ENCODE measurements around the gene CLK1.

The CLK1 gene

DNA sequence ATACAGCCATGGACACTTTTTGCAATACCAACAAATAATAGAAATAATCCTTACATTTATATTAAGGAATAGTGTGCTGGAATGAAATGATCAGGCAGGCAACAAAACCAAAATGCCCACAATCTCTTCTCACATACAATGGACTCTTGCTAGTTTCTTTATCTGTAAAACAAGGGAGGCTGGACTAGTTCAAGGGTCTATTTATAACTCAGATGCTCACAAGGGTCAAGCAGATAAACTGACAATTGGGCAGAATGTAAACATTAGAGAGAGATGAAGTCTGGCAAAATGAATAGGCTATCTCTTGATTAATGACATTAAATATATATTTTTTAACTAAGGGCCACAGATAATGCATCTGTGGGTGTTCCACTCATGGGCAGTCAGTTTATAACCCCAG, 13.0 kb upstream of the CLK1 start:
- Histone ChIP-seq H3K79me2 (ENCODE audit: control insufficient read depth, insufficient read depth, low read length, unreplicated experiment) (no peaks in the 10 kb centered on the region), H3K36me3 (ENCODE audit: insufficient read depth, low read length) (peaks cover 31% of the 10 kb centered on the region), H3K27me3 (ENCODE audit: insufficient read depth, low read length) (no peaks in the 10 kb centered on the region), H2AFZ (ENCODE audit: low read length, unreplicated experiment) (no peak overlapping the region), H3K27ac (ENCODE audit: low read depth, low read length) (no peak overlapping the region), H3K4me1 (ENCODE audit: control insufficient read depth, insufficient read depth, low read length, unreplicated experiment) (no peaks in the 10 kb centered on the region), H3K4me3 (ENCODE audit: low read depth, low read length) (no peak overlapping the region)

DNA sequence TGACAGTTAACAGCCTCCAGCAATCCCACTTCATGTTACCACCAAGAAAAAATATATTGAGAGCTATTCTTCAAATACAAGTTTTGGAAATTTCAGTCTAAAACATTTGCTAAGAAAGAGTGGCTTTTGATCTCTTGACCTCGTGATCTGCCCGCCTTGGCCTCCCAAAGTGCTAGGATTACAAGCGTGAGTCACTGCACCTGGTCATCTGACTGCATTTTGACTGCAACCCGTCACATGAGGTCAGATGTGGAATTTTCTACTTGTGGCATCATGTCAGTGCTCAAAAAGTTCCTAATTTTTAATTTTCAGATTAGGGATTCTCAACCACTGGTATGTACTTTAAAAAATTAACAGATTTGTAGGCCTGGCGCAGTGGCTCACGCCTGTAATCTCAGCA, 9.1 kb upstream of the CLK1 start:
- Histone ChIP-seq H3K4me1 (ENCODE audit: control insufficient read depth, insufficient read depth, low read length, unreplicated experiment) (no peaks in the 10 kb centered on the region), H2AFZ (ENCODE audit: low read length, unreplicated experiment) (no peak overlapping the region), H3K27me3 (ENCODE audit: insufficient read depth, low read length) (no peaks in the 10 kb centered on the region), H3K4me3 (ENCODE audit: low read depth, low read length) (no peak overlapping the region), H3K36me3 (ENCODE audit: insufficient read depth, low read length) (peaks cover 25% of the 10 kb centered on the region), H3K79me2 (ENCODE audit: control insufficient read depth, insufficient read depth, low read length, unreplicated experiment) (no peaks in the 10 kb centered on the region), H3K27ac (ENCODE audit: low read depth, low read length) (no peak overlapping the region)

DNA sequence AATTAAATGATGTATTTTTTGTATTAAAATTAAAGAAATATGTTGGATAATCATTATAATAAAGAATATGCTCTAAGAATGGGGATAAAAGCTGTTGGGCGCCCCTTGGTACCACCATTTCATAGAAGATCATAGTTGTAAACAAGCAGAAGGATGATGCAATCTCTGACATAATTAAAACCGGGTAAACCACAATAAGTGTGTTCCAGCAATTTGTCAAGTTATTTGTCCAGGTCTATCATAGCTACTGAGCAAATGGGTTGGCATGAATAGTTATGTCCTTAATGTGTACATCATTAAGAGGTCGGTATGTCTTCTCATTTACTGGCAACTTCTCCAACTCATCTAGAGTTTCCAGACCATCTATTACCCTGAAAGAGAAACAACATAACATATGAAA, 6.7 kb upstream of the CLK1 start:
- H3K4me3 ChIP-seq (ENCODE audit: low read depth, low read length), result no peak overlapping the region
- peaks cover 8% of the 10 kb centered on the region for H3K4me1 ChIP-seq (ENCODE audit: control insufficient read depth, insufficient read depth, low read length, unreplicated experiment)
- H3K27me3 ChIP-seq (ENCODE audit: insufficient read depth, low read length), result no peaks in the 10 kb centered on the region

DNA sequence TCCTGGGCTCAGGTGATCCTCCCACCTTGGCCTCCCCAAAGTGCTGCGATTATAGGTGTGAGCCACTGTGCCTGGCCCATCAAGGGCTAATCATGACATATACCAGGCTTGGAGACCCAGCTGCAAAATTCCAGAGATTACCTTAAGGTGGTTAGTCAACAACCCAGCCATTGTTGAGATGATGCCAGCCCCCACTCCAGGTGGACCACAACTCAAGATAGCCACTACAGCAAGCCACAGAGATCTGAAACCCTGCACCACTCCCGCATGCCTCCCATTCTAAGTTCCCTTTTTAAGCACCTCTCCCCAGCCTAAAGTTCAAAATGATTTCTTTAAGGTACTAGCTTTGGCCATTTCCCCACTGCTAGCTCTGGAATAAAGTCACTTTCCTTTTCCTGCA, 4.6 kb upstream of the CLK1 start:
- Histone ChIP-seq H3K27ac (ENCODE audit: low read depth, low read length) (no peak overlapping the region), H2AFZ (ENCODE audit: low read length, unreplicated experiment) (no peak overlapping the region), H3K36me3 (ENCODE audit: insufficient read depth, low read length) (peaks cover 10% of the 10 kb centered on the region), H3K4me3 (ENCODE audit: low read depth, low read length) (no peak overlapping the region), H3K4me1 (ENCODE audit: control insufficient read depth, insufficient read depth, low read length, unreplicated experiment) (peaks cover 13% of the 10 kb centered on the region), H3K27me3 (ENCODE audit: insufficient read depth, low read length) (no peaks in the 10 kb centered on the region), H3K79me2 (ENCODE audit: control insufficient read depth, insufficient read depth, low read length, unreplicated experiment) (peaks cover 6% of the 10 kb centered on the region)

More for the DNA sequence above, 6.7 kb upstream of the CLK1 start:
- no peak overlapping the region for H3K27ac ChIP-seq (ENCODE audit: low read depth, low read length)
- no peaks in the 10 kb centered on the region for H3K79me2 ChIP-seq (ENCODE audit: control insufficient read depth, insufficient read depth, low read length, unreplicated experiment)
- H2AFZ ChIP-seq (ENCODE audit: low read length, unreplicated experiment), result no peak overlapping the region
- peaks cover 21% of the 10 kb centered on the region for H3K36me3 ChIP-seq (ENCODE audit: insufficient read depth, low read length)

DNA sequence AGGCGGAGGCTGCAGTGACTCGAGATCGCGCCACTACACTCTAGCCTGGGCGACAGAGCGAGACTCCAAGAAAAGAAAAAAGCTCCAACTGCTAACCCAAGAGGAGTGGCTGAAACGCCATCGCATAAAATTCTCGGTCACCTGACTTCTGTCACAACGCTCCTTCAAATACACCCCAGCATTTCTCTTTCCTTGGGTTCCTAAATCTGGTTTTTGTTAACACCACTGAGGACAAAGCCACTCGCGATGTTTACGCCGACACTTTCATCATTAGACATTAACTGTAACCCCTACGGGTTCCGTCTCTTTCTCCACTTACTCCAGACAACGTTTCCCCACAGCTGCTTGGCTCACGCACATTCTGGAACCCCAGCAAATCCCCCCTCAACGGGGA, 679 bp downstream of the CLK1 start:
- Histone ChIP-seq H3K27ac (ENCODE audit: low read depth, low read length) (peak overlapping the region; percentile 94), H3K27me3 (ENCODE audit: insufficient read depth, low read length) (no peaks in the 10 kb centered on the region), H3K4me1 (ENCODE audit: control insufficient read depth, insufficient read depth, low read length, unreplicated experiment) (peaks cover 42% of the 10 kb centered on the region), H2AFZ (ENCODE audit: low read length, unreplicated experiment) (peak overlapping the region; percentile 49), H3K4me3 (ENCODE audit: low read depth, low read length) (peak overlapping the region; percentile 91), H3K36me3 (ENCODE audit: insufficient read depth, low read length) (peaks cover 36% of the 10 kb centered on the region), H3K79me2 (ENCODE audit: control insufficient read depth, insufficient read depth, low read length, unreplicated experiment) (peaks cover 58% of the 10 kb centered on the region)

DNA sequence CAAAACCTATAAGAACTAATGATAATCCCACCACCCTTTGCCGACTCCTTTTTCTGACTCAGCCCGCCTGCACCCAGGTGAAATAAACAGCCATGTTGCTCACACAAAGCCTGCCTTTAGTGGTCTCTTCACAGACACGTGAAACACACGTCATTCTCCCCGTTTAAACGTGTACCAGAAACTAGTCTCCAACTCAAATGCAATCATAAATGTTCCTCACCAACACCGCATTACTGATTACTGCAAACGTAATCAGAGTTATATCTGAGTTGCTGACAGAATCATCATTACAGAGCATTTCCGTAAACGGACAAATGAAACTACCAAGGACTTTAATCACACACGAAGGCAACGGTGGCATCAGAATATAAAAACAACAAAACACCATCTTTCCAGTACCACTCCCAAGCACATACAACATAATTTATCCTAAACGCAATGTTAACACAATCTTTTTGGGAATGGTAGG, 1.9 kb downstream of the CLK1 start:
- H3K4me1 ChIP-seq (ENCODE audit: control insufficient read depth, insufficient read depth, low read length, unreplicated experiment), result peaks cover 42% of the 10 kb centered on the region
- H3K27ac ChIP-seq (ENCODE audit: low read depth, low read length), result peak overlapping the region; percentile 94
- peaks cover 70% of the 10 kb centered on the region for H3K79me2 ChIP-seq (ENCODE audit: control insufficient read depth, insufficient read depth, low read length, unreplicated experiment)
- peak overlapping the region; percentile 91 for H3K4me3 ChIP-seq (ENCODE audit: low read depth, low read length)
- H3K27me3 ChIP-seq (ENCODE audit: insufficient read depth, low read length), result no peaks in the 10 kb centered on the region
- H2AFZ ChIP-seq (ENCODE audit: low read length, unreplicated experiment), result no peak overlapping the region
- H3K36me3 ChIP-seq (ENCODE audit: insufficient read depth, low read length), result peaks cover 48% of the 10 kb centered on the region

DNA sequence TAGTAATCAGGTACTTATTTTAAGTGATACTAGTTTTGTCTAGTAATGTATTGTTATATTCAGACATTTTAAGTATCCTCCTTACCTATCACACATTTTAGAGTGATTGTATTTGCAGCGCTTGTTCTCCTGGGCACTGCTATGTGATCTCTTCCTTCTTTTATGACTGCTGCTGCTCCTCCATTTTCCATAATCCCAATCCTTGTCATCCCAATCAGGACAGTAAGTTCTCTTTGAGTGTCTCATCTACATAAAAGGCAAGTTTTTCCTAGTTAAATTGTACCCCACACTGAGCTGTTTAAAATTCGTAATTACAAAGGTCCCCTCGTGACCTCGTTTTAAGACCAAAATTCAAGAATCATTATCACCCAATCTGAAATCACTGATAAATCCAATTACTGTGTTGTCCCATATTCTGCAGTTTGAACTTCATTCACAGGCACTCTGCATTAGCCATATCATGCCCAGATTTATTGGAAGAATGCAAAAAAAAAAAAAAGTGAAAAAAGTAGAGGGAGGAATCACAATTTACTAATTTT, 2.8 kb downstream of the CLK1 start:
- Histone ChIP-seq H3K4me1 (ENCODE audit: control insufficient read depth, insufficient read depth, low read length, unreplicated experiment) (peaks cover 35% of the 10 kb centered on the region), H3K79me2 (ENCODE audit: control insufficient read depth, insufficient read depth, low read length, unreplicated experiment) (peaks cover 79% of the 10 kb centered on the region), H3K4me3 (ENCODE audit: low read depth, low read length) (peak overlapping the region; percentile 91), H2AFZ (ENCODE audit: low read length, unreplicated experiment) (no peak overlapping the region), H3K27me3 (ENCODE audit: insufficient read depth, low read length) (no peaks in the 10 kb centered on the region), H3K36me3 (ENCODE audit: insufficient read depth, low read length) (peaks cover 57% of the 10 kb centered on the region), H3K27ac (ENCODE audit: low read depth, low read length) (peak overlapping the region; percentile 55)

DNA sequence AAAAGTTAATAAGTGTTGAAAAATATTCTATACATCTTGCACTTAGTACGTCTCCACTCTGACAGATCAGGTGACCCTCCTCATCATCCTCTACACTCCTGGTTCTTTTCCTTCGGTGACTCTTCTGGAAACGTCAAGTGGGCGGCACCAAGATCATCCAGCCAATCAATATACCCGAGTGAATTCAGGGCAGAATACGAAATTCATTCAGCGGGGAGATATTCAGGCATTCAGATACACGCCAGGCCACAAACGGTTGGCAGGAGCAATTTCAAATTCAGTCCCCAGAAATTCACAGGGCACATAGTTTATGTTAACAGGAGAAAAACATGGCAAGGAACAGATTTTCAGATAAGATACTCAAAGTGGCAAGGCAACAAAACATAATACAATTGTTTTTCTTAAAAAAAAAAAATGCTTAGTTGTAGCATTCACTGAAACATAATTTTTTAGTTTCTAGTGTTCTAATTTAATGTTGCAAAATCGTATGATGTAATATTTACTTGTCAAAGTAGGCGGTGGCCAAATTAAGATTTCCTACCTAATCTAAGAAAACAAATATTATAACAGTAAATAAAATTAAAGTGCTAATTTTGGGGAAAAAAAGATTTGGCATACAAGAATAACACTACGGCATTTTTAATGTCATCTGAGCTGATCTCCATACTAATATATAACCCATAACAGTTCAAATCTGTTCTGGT, 4.2 kb downstream of the CLK1 start:
- H3K36me3 ChIP-seq (ENCODE audit: insufficient read depth, low read length), result peaks cover 64% of the 10 kb centered on the region
- H3K4me1 ChIP-seq (ENCODE audit: control insufficient read depth, insufficient read depth, low read length, unreplicated experiment), result peaks cover 34% of the 10 kb centered on the region
- H2AFZ ChIP-seq (ENCODE audit: low read length, unreplicated experiment), result no peak overlapping the region
- peak overlapping the region; percentile 91 for H3K4me3 ChIP-seq (ENCODE audit: low read depth, low read length)
- H3K27ac ChIP-seq (ENCODE audit: low read depth, low read length), result peak overlapping the region; percentile 55
- peaks cover 85% of the 10 kb centered on the region for H3K79me2 ChIP-seq (ENCODE audit: control insufficient read depth, insufficient read depth, low read length, unreplicated experiment)
- H3K27me3 ChIP-seq (ENCODE audit: insufficient read depth, low read length), result no peaks in the 10 kb centered on the region

DNA sequence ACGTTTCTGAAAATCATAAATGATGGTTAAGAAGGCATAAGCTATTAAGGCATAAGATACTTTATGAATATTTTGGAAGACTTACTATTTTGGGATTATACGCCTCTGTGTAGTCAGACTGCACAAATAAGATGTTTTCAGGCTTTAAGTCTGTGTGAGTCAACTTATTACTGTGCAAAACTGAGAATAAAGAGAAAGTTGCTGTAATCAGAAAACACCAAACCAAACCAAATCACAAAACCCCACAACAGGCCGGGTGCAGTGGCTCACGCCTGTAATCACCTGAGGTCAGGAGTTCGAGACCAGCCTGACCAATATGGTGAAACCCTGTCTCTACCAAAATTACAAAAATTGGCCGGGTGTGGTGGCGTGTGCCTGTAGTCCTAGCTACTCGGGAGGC, 7.7 kb downstream of the CLK1 start:
- no peaks in the 10 kb centered on the region for H3K27me3 ChIP-seq (ENCODE audit: insufficient read depth, low read length)
- H3K27ac ChIP-seq (ENCODE audit: low read depth, low read length), result no peak overlapping the region
- H3K79me2 ChIP-seq (ENCODE audit: control insufficient read depth, insufficient read depth, low read length, unreplicated experiment), result peaks cover 57% of the 10 kb centered on the region
- no peak overlapping the region for H2AFZ ChIP-seq (ENCODE audit: low read length, unreplicated experiment)
- peaks cover 84% of the 10 kb centered on the region for H3K36me3 ChIP-seq (ENCODE audit: insufficient read depth, low read length)
- peaks cover 28% of the 10 kb centered on the region for H3K4me1 ChIP-seq (ENCODE audit: control insufficient read depth, insufficient read depth, low read length, unreplicated experiment)
- H3K4me3 ChIP-seq (ENCODE audit: low read depth, low read length), result no peak overlapping the region

DNA sequence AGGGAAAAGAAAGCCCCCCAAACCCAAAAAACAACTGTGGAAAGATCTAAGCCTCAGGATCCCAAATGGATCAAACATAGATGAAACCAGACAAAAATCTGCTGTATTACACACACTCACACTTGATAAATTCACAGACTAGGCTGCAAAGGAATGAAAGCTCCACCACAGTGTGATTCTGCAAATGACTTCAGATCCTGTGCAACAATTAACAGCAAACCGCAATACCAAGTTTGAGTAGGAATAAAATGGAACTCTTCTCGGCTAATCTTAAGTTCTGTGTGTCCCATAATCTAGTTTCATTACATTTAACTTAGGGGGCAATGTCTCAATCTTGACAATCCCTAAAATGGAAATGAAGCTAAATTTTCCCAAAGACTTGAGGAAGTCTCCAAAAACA, 11.9 kb downstream of the CLK1 start:
- Histone ChIP-seq H3K36me3 (ENCODE audit: insufficient read depth, low read length) (peaks cover 52% of the 10 kb centered on the region), H3K4me1 (ENCODE audit: control insufficient read depth, insufficient read depth, low read length, unreplicated experiment) (no peaks in the 10 kb centered on the region), H2AFZ (ENCODE audit: low read length, unreplicated experiment) (no peak overlapping the region), H3K4me3 (ENCODE audit: low read depth, low read length) (no peak overlapping the region), H3K27me3 (ENCODE audit: insufficient read depth, low read length) (no peaks in the 10 kb centered on the region), H3K27ac (ENCODE audit: low read depth, low read length) (no peak overlapping the region), H3K79me2 (ENCODE audit: control insufficient read depth, insufficient read depth, low read length, unreplicated experiment) (peaks cover 15% of the 10 kb centered on the region)

All from ACC112 (cell line).